HAP-1 (cell line): ENCODE data around the gene KIF15.
"Not testable (repeated sequence)": the region's sequence is repeated elsewhere in the genome, so short reads cannot be mapped to it uniquely, and the experiment has no call there.

Experiments
- DNase-seq, 2 experiments: peaks; one replicate each; pipeline ENCODE4 v3.0.0-alpha.2; 2016 to 2020; ENCODE audit warnings: low spot score in 2 of 2
- H3K27me3 ChIP-seq: fragments of 250-450 bp; sonication (Bioruptor Pico); 2 replicates; pipeline ENCODE4 v1.5.1; 2020; ENCODE audit warnings: low read depth, mild to moderate bottlenecking, moderate library complexity
- H3K36me3 ChIP-seq: fragments of 250-450 bp; sonication (Bioruptor Pico); replicated peaks from 2 replicates; pipeline ENCODE4 v1.5.1; 2020; ENCODE audit warnings: mild to moderate bottlenecking
- H3K4me1 ChIP-seq: fragments of 250-450 bp; sonication (Bioruptor Pico); 2 replicates; pipeline ENCODE4 v1.5.1; 2020; ENCODE audit warnings: mild to moderate bottlenecking
- H3K4me3 ChIP-seq: fragments of 250-450 bp; sonication (Bioruptor Pico); 2 replicates; pipeline ENCODE4 v1.5.1; 2020; ENCODE audit warnings: mild to moderate bottlenecking, moderate library complexity
- H3K9me3 ChIP-seq: fragments of 250-450 bp; sonication (Bioruptor Pico); 2 replicates; pipeline ENCODE4 v1.5.1; 2020; ENCODE audit warnings: mild to moderate bottlenecking, moderate library complexity
- in situ Hi-C: fragments of 300-500 bp; cut with MboI; formaldehyde crosslinking; loops from 3 replicates; pipeline ENCODE4 v1.14.3; 2020; ENCODE audit warnings: low sequenced_read_pairs, inconsistent platforms, mixed read lengths

Gene KIF15

GRCh38 chr3:44771424-44772098, 10.0 kb downstream of the KIF15 start:
- peaks cover 15% of the 10 kb centered on the region for H3K4me1 ChIP-seq
- in situ Hi-C loops, result loop anchor here (25.0 kb wide), 1 partner anchor 434 kb away; the partner anchor contains the start of gene TCAIM
- H3K27me3 ChIP-seq, result no peaks in the 10 kb centered on the region
- H3K36me3 ChIP-seq, result peaks cover 33% of the 10 kb centered on the region
- H3K9me3 ChIP-seq, result peaks cover 16% of the 10 kb centered on the region
- no peak for DNase-seq
- H3K4me3 ChIP-seq, result no peak overlapping the region

GRCh38 chr3:44772099-44772442, 10.5 kb downstream of the KIF15 start:
- DNase-seq, result no peak
- Histone ChIP-seq H3K27me3 (no peaks in the 10 kb centered on the region), H3K4me1 (peaks cover 15% of the 10 kb centered on the region), H3K4me3 (no peak overlapping the region), H3K36me3 (peaks cover 36% of the 10 kb centered on the region), H3K9me3 (peaks cover 16% of the 10 kb centered on the region)
- in situ Hi-C loops, result loop anchor here (25.0 kb wide), 1 partner anchor 435 kb away; the partner anchor contains the start of gene TCAIM

- peaks cover 65% of the 10 kb centered on the region for H3K36me3 ChIP-seq
- H3K9me3 ChIP-seq, result no peaks in the 10 kb centered on the region
- in situ Hi-C loops, result no loop called here
- DNase-seq, result no peak
- no peak overlapping the region for H3K4me3 ChIP-seq
- H3K27me3 ChIP-seq, result no peaks in the 10 kb centered on the region
- H3K4me1 ChIP-seq, result no peaks in the 10 kb centered on the region
Observed at GRCh38 chr3:44782891-44783290, 21.3 kb downstream of the KIF15 start.

GRCh38 chr3:44795197-44795596, 33.6 kb downstream of the KIF15 start:
- H3K36me3 ChIP-seq, result peaks cover 57% of the 10 kb centered on the region
- no peaks in the 10 kb centered on the region for H3K27me3 ChIP-seq
- no peaks in the 10 kb centered on the region for H3K9me3 ChIP-seq
- DNase-seq, result no peak
- no peaks in the 10 kb centered on the region for H3K4me1 ChIP-seq
- H3K4me3 ChIP-seq, result no peak overlapping the region
- in situ Hi-C loops, result no loop called here

GRCh38 chr3:44802011-44802410, 40.4 kb downstream of the KIF15 start:
- in situ Hi-C loops, result no loop called here
- no peak overlapping the region for H3K4me3 ChIP-seq
- H3K4me1 ChIP-seq, result no peaks in the 10 kb centered on the region
- H3K9me3 ChIP-seq, result no peaks in the 10 kb centered on the region
- no peak for DNase-seq
- peaks cover 70% of the 10 kb centered on the region for H3K36me3 ChIP-seq
- H3K27me3 ChIP-seq, result no peaks in the 10 kb centered on the region

- H3K27me3 ChIP-seq, result no peaks in the 10 kb centered on the region
- in situ Hi-C loops, result no loop called here
- H3K4me1 ChIP-seq, result no peaks in the 10 kb centered on the region
- no peaks in the 10 kb centered on the region for H3K9me3 ChIP-seq
- H3K36me3 ChIP-seq, result peaks cover 62% of the 10 kb centered on the region
- no peak for DNase-seq
- H3K4me3 ChIP-seq, result no peak overlapping the region
Observed at GRCh38 chr3:44803298-44803697, 41.7 kb downstream of the KIF15 start.

GRCh38 chr3:44805960-44806359, 44.4 kb downstream of the KIF15 start:
- no peak for DNase-seq
- H3K36me3 ChIP-seq, result peaks cover 48% of the 10 kb centered on the region
- H3K9me3 ChIP-seq, result no peaks in the 10 kb centered on the region
- in situ Hi-C loops, result no loop called here
- no peaks in the 10 kb centered on the region for H3K4me1 ChIP-seq
- H3K4me3 ChIP-seq, result no peak overlapping the region
- H3K27me3 ChIP-seq, result no peaks in the 10 kb centered on the region

GRCh38 chr3:44814751-44815150, 53.2 kb downstream of the KIF15 start:
- in situ Hi-C loops, result no loop called here
- peaks cover 52% of the 10 kb centered on the region for H3K36me3 ChIP-seq
- H3K27me3 ChIP-seq, result no peaks in the 10 kb centered on the region
- no peaks in the 10 kb centered on the region for H3K9me3 ChIP-seq
- no peaks in the 10 kb centered on the region for H3K4me1 ChIP-seq
- no peak for DNase-seq
- no peak overlapping the region for H3K4me3 ChIP-seq

- H3K27me3 ChIP-seq, DNase-seq, H3K9me3 ChIP-seq, H3K4me3 ChIP-seq, H3K4me1 ChIP-seq, in situ Hi-C loops: not testable (repeated sequence)
- H3K36me3 ChIP-seq, result peaks cover 47% of the 10 kb centered on the region
Observed at GRCh38 chr3:44816334-44816733, 54.7 kb downstream of the KIF15 start.

GRCh38 chr3:44821206-44821605, 59.6 kb downstream of the KIF15 start:
- H3K9me3 ChIP-seq, DNase-seq, in situ Hi-C loops, H3K27me3 ChIP-seq, H3K4me1 ChIP-seq, H3K4me3 ChIP-seq: not testable (repeated sequence)
- H3K36me3 ChIP-seq, result peaks cover 32% of the 10 kb centered on the region

- H3K4me3 ChIP-seq, result no peak overlapping the region
- H3K9me3 ChIP-seq, result no peaks in the 10 kb centered on the region; the same call in 1 of the 2 replicates
- in situ Hi-C loops, result no loop called here
- H3K27me3 ChIP-seq, result no peaks in the 10 kb centered on the region
- peaks cover 43% of the 10 kb centered on the region for H3K36me3 ChIP-seq
- no peak for DNase-seq
- no peaks in the 10 kb centered on the region for H3K4me1 ChIP-seq
Observed at GRCh38 chr3:44825264-44825925, 63.8 kb downstream of the KIF15 start.

GRCh38 chr3:44827196-44827595, 65.6 kb downstream of the KIF15 start:
- Histone ChIP-seq H3K36me3 (peaks cover 59% of the 10 kb centered on the region), H3K27me3 (no peaks in the 10 kb centered on the region), H3K9me3 (no peaks in the 10 kb centered on the region; the same call in 1 of the 2 replicates), H3K4me1 (no peaks in the 10 kb centered on the region), H3K4me3 (no peak overlapping the region)
- in situ Hi-C loops, result no loop called here
- DNase-seq, result no peak

GRCh38 chr3:44831232-44831631, 69.6 kb downstream of the KIF15 start:
- H3K9me3 ChIP-seq, result no peaks in the 10 kb centered on the region
- peaks cover 60% of the 10 kb centered on the region for H3K36me3 ChIP-seq

GRCh38 chr3:44832032-44832431, 70.4 kb downstream of the KIF15 start:
- in situ Hi-C loops, result no loop called here
- no peaks in the 10 kb centered on the region for H3K27me3 ChIP-seq
- 0 out of 2 replicates have a peak, but pooled peaks cover 5% of the 10 kb centered on the region for H3K9me3 ChIP-seq
- no peak overlapping the region for H3K4me3 ChIP-seq
- no peaks in the 10 kb centered on the region for H3K4me1 ChIP-seq
- no peak for DNase-seq
- peaks cover 61% of the 10 kb centered on the region for H3K36me3 ChIP-seq

More at GRCh38 chr3:44831232-44831631, 69.6 kb downstream of the KIF15 start:
- Histone ChIP-seq H3K27me3 (no peaks in the 10 kb centered on the region), H3K4me1 (no peaks in the 10 kb centered on the region), H3K4me3 (no peak overlapping the region)
- in situ Hi-C loops, result no loop called here
- no peak for DNase-seq
